Loucy (cell line): ENCODE data around the gene DHRS2.

Source experiments
- H2AFZ ChIP-seq: fragments of 200-600 bp; sonication (generic); 2 replicates; pipeline ENCODE4 v1.6.0; 2016; ENCODE audit warnings: antibody characterized with exemption, mild to moderate bottlenecking, low read length, moderate library complexity
- H3F3A ChIP-seq: fragments of 200-600 bp; 2 replicates; pipeline ENCODE4 v1.6.0; 2016; ENCODE audit warnings: antibody characterized with exemption, low read depth, mild to moderate bottlenecking
- H3K27me3 ChIP-seq: fragments of 200-600 bp; sonication (generic); 2 replicates; pipeline ENCODE4 v1.6.1; 2014; ENCODE audit warnings: low read length, mild to moderate bottlenecking; ENCODE audit not compliant: insufficient read depth, poor library complexity, severe bottlenecking
- H3K36me3 ChIP-seq: fragments of 200-600 bp; sonication (generic); 2 replicates; pipeline ENCODE4 v1.6.1; 2016; ENCODE audit warnings: low read length; ENCODE audit not compliant: insufficient read depth
- H3K4me1 ChIP-seq: fragments of 200-600 bp; sonication (generic); 2 replicates; pipeline ENCODE4 v1.5.1; 2014; ENCODE audit warnings: low read length, mild to moderate bottlenecking; ENCODE audit not compliant: insufficient read depth, poor library complexity, severe bottlenecking
- H3K4me2 ChIP-seq: fragments of 200-600 bp; sonication (generic); 2 replicates; pipeline ENCODE4 v1.6.0; 2014; ENCODE audit warnings: antibody characterized with exemption, low read length, low read depth, mild to moderate bottlenecking; ENCODE audit not compliant: poor library complexity, severe bottlenecking
- H3K4me3 ChIP-seq: fragments of 200-600 bp; sonication (generic); 2 replicates; pipeline ENCODE4 v1.5.1; 2014; ENCODE audit warnings: low read length, mild to moderate bottlenecking, mixed read lengths; ENCODE audit not compliant: poor library complexity, severe bottlenecking
- H3K79me2 ChIP-seq: fragments of 200-600 bp; sonication (generic); 2 replicates; pipeline ENCODE4 v1.6.1; 2014; ENCODE audit warnings: low read length; ENCODE audit not compliant: insufficient read depth
- H3K9ac ChIP-seq: fragments of 200-600 bp; sonication (generic); 2 replicates; pipeline ENCODE4 v1.6.0; 2014; ENCODE audit warnings: mild to moderate bottlenecking, low read depth, low read length, moderate library complexity; ENCODE audit not compliant: poor library complexity, severe bottlenecking
- H3K9me2 ChIP-seq: fragments of 200-600 bp; sonication (generic); replicated peaks from 2 replicates; pipeline ENCODE4 v1.6.1; 2016; ENCODE audit warnings: low read depth, low read length, mixed read lengths
- H3K9me3 ChIP-seq: fragments of 200-600 bp; sonication (generic); 2 replicates; pipeline ENCODE4 v1.6.1; 2014; ENCODE audit warnings: mild to moderate bottlenecking, antibody characterized with exemption, low read length, low read depth; ENCODE audit not compliant: insufficient read depth
- H4K20me1 ChIP-seq: fragments of 200-600 bp; sonication (generic); 2 replicates; pipeline ENCODE4 v1.6.0; 2014; ENCODE audit warnings: antibody characterized with exemption, low read length, mild to moderate bottlenecking; ENCODE audit not compliant: insufficient read depth, poor library complexity, severe bottlenecking
- EZH2phosphoT487 ChIP-seq: fragments of 200-600 bp; IDR thresholded peaks from 2 replicates; pipeline ENCODE4 v1.6.1; 2018; ENCODE audit warnings: antibody characterized with exemption, mild to moderate bottlenecking, moderate library complexity, borderline replicate concordance
- TF ChIP-seq, protein P1 (sequence below): fragments of 200-600 bp; sonication (generic); conservative IDR thresholded peaks from 2 replicates; pipeline ENCODE4 v1.5.1; 2014; ENCODE audit warnings: mild to moderate bottlenecking, antibody characterized with exemption, low read length

The DHRS2 gene

DNA sequence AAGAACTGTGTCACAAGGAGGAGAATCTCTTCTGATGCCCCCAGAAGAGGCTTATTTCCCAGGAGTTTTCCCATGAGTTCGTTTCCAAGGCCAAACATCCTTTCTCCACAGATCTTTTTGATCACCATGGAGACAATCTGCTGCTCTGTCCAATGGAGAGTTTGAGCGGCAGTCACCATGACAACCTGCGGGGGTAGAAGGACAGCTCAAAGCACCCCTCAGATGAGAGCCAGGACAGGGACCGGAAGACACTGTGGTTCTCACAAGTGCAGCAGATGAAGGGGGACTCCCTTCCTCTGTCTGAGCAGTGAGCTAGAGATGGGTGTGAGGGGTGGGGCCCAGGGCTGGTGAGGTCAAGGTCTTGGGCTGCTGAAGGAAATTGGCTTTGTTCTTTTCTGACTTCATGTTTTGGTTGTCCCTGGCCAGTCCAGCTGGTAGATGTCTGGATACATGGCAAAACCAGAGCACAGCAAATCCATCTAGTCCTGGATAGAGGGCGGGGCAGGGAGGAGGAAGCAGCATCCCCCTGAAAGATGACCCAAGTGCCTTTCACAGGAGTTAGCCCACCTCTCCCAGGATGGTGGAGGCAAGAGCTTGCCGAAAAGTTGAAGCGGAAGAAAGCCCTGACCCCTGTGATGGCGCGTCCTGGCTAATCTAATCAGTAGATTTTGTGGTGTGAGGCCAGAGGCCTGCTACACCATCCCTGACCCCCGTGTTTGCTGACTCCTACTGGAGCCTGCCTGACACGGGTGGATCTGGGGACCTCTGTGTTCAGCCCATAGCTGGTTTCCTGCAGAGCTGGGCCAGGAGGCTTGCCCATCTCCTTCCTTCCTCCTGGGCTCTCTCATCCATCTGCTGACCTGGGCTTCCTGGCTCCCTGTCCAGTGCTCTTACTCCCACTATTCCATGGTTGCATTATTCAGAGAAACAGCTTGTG is 24.4 kb downstream of the DHRS2 start:
- peaks cover 13% of the 10 kb centered on the region for H3K4me1 ChIP-seq
- TF ChIP-seq, protein P1, sequence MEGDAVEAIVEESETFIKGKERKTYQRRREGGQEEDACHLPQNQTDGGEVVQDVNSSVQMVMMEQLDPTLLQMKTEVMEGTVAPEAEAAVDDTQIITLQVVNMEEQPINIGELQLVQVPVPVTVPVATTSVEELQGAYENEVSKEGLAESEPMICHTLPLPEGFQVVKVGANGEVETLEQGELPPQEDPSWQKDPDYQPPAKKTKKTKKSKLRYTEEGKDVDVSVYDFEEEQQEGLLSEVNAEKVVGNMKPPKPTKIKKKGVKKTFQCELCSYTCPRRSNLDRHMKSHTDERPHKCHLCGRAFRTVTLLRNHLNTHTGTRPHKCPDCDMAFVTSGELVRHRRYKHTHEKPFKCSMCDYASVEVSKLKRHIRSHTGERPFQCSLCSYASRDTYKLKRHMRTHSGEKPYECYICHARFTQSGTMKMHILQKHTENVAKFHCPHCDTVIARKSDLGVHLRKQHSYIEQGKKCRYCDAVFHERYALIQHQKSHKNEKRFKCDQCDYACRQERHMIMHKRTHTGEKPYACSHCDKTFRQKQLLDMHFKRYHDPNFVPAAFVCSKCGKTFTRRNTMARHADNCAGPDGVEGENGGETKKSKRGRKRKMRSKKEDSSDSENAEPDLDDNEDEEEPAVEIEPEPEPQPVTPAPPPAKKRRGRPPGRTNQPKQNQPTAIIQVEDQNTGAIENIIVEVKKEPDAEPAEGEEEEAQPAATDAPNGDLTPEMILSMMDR: no peak
- no peak for TF ChIP-seq EZH2phosphoT487
- no peak overlapping the region for H3K4me3 ChIP-seq
- no peaks in the 10 kb centered on the region for H3K27me3 ChIP-seq
- H3K9ac ChIP-seq: no peak overlapping the region
- no peaks in the 10 kb centered on the region for H3K9me2 ChIP-seq
- H3K9me3 ChIP-seq: no peaks in the 10 kb centered on the region
- no peaks in the 10 kb centered on the region for H3F3A ChIP-seq
- H3K79me2 ChIP-seq: no peaks in the 10 kb centered on the region
- peak overlapping the region; percentile 27 for H2AFZ ChIP-seq
- no peaks in the 10 kb centered on the region for H3K36me3 ChIP-seq
- no peaks in the 10 kb centered on the region for H4K20me1 ChIP-seq
- H3K4me2 ChIP-seq: no peak overlapping the region

DNA sequence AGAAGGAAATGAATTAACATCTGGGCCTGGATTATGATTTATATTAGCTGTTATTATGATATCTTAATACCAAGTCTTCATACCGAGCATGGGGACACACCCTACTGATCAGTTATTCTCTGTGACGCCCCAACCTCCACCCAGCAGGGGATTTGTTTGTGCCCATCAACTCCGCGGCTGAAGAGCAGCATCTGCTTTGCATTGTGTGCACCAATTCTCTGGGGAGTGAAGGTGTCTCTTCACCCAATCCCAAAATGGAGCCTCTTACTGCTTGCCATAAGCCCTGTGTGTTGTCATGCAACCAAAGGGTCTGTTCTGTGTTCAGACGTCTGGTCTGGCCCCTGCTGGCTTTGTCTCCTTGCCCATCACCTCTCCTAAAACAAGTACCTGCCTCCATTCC is 25.4 kb downstream of the DHRS2 start:
- Histone ChIP-seq H3K4me1 (peaks cover 13% of the 10 kb centered on the region), H3K9me3 (no peaks in the 10 kb centered on the region), H2AFZ (no peak overlapping the region), H3K4me2 (no peak overlapping the region), H3K36me3 (no peaks in the 10 kb centered on the region), H4K20me1 (no peaks in the 10 kb centered on the region), H3K9ac (no peak overlapping the region), H3K79me2 (no peaks in the 10 kb centered on the region), H3K9me2 (no peaks in the 10 kb centered on the region), H3K4me3 (no peak overlapping the region), H3K27me3 (no peaks in the 10 kb centered on the region), H3F3A (no peaks in the 10 kb centered on the region)
- TF ChIP-seq EZH2phosphoT487: no peak
- TF ChIP-seq, protein P1: no peak

DNA sequence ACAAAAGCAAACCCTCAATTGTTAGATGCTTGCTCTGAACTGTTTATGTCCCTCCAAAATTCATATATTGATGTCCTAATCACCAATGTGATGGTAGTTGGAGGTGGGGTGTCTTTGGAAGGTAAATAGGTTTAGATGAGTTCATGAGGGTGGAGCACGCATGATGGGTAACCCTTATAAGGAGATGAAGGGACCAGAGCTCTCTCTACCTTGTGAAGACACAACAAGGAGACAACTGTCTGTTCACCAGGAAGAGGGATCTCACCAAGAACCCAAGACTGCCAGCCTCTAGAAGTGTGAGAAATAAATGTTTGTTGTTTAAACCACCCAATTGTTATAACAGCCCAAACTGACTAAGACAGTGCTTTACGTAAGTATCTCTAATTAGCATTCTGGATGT is 27.0 kb downstream of the DHRS2 start:
- Histone ChIP-seq H3K4me1 (peaks cover 13% of the 10 kb centered on the region), H3K27me3 (no peaks in the 10 kb centered on the region), H3K79me2 (no peaks in the 10 kb centered on the region), H2AFZ (no peak overlapping the region), H3K36me3 (no peaks in the 10 kb centered on the region), H3F3A (no peaks in the 10 kb centered on the region), H3K9me2 (no peaks in the 10 kb centered on the region), H3K4me3 (no peak overlapping the region), H3K4me2 (no peak overlapping the region), H3K9ac (no peak overlapping the region), H3K9me3 (no peaks in the 10 kb centered on the region), H4K20me1 (no peaks in the 10 kb centered on the region)
- TF ChIP-seq EZH2phosphoT487: no peak
- TF ChIP-seq, protein P1: no peak
